ENCODE results near the gene WDR31.
"Not testable (repeated sequence)": the region's sequence is repeated elsewhere in the genome, so short reads cannot be mapped to it uniquely, and the experiment has no call there.

Gene WDR31

DNA sequence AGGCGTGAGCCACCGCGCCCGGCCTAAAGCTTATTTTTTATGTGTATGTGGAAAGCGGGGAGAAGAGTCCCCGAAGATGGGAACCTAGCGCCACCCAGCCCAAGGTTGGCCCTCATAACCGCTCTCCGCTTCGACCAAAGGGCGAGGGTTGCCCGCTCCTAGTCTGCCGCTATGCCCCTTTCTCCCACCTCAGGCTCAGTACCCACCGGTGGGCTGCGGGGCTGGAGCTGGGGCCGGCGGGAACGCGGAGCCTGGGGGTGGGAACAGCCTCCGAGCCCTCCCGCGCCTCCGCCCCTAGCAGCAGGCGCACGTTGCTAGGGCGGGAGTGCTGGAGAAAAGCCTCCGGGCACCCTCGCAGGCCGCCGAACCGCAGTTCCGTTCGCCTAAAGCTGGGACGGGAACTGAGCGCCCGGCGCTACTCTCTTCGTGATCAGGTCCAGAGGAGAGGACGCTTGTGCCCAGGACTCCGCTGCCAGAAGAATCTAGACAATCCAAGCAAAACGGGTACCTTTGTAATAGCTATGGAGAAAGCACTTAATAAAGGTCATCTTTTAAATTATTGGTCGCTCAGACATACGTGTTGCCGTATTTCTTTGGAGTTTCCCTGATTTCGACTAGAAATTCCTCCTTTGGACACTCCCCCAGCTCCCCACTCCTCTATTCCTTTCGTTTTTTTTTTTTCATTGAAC, at the start of gene WDR31:
WDR31 (minus strand) TSS at position 265 of the 689 bp plus-strand sequence. CDS start 8,253 bp downstream, outside the sequence.
- DNase-seq: peak; percentile 95

DNA sequence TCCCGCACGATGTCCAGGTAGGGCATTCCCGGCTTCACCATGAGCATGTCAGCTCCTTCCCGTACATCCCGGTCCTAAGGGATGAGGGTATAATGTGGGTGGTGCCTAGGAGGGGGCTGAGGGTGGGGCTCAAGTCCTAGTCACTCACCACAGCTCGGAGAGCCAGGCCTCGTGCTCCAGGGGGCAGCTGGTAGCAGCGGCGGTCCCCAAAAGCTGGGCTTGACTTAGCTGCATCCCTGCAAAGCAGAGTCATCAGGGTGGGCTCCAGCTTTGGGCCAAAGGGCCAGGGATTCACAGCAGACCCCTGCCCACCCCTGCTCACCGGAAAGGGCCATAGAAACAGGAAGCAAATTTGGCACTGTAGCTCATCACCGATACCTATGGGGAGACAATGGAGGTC, 49.4 kb upstream of the WDR31 start:
- DNase-seq: no peak

DNA sequence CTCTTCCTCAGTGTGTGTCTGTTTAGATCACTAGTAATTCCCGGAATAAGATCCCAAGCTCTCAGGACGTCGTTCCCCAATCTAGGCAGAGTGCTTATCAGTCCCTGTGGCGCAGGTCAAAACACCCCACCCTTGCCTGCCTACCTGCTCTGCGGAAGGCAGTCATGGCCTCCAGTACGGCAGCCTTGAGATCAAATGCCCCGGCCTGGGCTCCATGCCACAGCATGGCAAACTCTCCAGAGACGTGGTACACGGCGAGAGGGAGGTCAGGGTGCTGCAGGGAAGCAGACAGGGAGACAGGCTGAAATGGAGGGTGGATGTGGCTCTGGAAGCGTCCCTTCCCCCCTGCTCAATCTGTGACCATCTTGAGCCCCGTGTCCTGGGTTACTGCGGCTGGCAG, 48.8 kb upstream of the WDR31 start:
- no peak for DNase-seq

DNA sequence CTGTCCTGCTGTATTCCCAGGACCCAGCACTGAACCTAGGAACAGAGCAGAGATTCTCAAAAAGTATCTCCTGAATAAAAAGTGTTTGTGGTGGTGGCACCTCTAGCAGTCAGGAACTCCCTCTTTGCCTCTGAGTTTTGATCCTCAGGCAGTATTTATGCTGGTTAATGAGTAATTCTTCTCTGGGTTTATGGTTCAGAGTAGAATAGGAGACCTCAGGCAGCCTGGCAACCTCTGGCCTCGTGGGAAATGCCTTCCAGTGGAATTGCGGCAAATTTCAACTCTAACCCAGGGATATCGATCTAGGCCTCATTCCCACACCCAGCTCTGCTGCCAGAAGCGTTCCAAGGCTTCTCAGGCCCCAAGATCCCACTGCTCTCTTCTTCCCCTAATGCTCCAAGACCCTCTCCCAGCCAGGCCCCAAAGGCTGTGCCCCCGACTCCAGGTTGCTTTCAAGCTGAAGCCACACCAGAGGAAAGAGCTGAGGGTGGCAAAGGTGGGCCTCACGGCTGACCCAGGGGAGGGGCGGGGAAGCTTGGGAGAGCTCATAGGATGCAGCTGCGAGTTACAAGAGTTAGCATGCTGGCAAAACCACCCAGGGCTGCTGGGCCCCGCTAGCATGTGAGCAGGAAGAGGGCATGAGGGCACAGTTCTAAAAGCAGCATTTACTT, 47.6 kb upstream of the WDR31 start:
- no peak for DNase-seq

DNA sequence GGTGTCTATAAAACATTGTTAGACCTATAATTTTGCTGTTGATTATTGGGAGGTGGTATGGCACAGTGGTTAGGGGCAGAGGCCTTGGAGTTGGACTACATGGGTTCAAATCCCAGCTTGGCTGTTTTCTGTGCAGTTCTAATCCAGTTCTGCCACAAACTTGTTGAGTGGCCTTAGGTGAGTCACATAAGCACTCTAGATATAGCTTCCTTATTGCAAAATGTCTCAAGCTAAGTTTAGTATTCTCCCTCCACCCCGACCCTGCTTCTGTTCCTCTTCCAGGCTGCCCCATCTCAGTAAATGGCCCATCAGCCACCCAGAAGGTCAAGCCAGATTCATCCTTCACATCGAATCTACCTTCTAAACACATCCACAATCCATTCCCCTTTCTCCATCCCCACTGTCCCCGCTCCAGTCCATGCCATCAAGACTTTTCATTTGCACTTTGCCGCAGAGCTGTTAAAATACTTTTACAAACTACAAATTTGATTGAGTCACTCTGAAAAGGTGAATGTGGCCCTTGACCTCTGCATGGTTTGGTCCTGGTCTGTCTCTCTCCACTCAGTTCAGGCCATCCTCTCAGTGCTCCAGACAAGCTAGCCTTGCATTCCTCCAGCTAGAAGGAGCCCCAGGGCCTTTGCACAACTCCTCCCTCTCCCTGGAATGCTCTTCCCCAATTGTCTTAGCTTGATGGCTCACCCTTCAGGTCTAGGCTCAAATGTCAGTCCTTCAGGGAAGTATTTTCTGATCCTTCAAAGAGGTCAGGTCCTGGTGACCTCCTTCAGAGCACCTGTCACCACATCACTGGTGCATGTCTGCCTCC, 46.7 kb upstream of the WDR31 start:
- peak; percentile 67 for DNase-seq

DNA sequence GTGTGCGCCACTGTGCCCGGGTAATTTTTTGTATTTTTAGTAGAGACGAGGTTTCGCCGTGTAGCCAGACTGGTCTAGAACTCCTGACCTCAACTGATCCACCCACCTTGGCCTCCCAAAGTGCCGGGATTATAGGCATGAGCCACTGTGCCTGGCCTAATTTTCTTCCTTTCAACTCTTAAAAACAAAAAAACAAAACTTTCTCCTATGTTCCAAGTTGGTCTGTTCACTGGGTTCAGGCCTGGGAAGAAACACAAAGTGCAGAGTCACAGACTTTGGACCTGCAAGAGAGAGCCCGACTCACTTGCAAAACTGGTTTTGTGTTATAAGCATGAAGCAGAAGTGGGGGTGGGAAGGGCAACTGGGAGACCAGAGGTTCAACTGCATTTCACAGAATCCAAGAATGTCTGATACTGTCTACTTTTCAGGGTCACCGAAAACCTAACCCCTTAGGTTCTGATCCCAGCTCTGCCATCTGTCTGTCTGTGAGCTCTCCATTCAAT, 41.9 kb upstream of the WDR31 start:
- peak; percentile 82 for DNase-seq

DNA sequence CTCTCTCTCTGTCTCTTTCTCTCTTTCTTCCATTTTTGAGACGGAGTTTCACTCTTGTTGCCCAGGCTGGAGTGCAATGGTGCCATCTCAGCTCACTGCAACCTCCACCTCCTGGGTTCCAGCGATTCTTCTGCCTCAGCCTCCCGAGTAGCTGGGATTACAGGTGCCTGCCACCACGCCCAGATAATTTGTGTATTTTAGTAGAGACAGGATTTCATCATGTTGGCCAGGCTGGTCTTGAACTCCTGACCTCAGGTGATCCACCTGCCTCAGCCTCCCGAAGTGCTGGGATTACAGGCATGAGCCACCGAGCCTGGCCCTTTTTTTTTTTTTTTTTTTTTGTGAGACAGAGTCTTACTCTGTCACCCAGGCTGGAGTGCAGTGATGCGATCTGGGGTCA, 41.4 kb upstream of the WDR31 start:
- DNase-seq: not testable (repeated sequence)

DNA sequence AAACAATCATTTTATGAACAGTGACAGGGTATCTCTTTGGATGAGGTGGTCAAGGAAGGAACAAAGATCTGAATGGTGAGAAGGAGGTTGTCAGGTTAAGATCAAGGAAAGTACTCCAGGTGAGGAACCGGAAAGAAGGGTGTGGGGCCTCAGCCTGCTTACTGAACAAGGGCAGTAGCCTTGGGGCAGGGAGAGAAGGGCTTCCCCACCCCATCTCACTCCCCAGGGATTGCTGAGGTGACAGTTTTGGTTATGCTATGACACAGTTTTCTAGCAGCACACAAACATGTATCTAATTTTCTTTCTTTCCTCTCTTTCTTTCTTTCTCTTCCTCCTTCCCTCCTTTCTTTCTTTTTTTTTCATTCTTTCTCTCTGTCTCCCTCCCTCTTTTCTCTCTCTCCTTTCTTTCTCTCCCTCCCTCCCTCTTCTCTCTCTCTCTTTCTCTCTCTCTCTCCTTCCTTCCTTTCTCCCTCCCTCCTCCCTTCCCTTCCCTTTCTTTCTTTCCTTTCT, 40.8 kb upstream of the WDR31 start:
- no peak for DNase-seq

DNA sequence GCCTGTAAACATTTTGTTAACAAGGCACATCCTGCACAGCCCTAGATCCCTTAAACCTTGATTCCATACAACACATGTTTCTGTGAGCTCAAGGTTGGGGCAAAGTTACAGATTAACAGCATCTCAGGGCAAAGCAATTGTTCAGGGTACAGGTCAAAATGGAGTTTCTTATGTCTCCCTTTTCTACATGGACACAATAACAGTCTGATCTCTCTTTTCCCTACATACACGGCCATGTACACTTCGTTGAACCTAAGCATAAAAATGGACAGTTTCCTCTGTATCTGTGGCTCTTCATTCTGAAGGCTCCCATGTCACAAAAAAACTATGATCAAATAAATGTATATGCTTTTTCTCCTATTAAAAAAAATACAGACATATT, 39.7 kb upstream of the WDR31 start:
- DNase-seq: not testable (repeated sequence)

DNA sequence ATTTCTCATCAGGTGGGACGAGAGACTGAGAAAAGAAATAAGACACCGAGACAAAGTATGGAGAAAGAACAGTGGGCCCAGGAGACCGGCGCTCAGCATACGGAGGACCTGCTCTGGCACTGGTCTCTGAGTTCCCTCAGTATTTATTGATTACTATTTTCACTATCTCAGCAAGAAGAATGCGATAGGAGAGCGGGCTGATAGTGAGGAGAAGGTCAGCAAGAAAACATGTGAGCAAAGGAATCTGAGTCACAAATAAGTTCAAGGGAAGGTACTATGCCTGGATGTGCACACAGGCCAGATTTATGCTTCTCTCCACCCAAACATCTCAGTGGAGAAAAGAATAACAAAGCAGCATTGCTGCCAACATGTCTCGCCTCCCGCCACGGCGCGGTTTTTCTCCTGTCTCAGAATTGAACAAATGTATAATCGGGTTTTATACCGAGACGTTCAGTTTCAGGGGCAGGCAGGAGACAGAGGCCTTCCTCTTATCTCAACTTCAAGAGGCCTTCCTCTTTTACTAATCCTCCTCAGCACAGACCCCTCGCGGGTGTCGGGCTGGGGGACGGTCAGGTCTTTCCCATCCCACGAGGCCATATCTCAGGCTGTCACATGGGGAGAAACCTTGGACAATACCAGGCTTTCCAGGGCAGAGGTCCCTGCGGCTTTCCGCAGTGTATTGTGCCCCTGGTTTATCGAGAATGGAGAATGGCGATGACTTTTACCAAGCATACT, 39.2 kb upstream of the WDR31 start:
- DNase-seq: not testable (repeated sequence)

DNA sequence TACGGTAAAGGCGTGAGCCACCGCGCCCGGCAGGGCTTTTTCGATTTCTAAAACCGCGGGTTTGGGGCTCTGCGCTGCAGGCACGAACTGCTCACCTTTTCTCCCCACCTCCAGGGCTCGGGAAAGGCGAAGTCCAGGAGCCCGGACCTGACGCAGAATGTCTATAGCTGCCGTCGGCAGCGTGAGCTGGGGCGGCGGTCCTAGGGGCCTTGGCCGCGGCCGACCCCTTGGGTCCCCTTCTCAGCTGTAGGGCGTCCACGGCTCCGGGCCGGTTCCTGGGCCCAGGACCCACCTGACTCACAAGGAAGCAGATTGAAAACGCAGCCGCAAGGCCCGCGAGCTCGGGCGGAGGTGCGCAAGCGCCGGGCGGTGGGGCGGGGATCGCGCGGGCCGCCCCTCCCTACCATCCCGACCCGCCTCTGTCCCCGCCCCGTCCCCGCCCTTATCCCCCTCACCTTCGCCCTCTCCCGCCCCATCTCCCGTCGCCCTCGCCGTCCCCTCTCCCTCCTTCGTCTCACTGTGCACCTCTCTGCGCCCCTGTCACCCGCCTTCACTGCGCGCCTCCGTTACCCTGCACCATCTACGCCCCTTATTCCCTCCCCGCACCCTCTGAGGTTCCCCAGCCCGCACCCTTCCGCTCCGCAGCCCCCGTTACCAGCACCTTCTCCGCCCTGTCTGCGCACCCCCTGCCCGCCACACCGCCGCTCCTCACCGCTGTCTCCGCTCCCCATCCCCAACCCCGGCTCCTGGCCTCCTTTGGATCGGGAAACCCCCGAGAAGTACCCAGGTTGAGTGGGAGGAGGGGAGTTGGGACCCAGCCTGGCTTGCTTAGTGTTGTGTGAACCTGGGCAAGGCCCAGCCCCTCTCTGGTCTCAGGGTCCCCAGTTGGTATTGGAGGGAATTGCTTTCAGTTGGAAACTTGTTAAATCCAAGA, 36.8 kb upstream of the WDR31 start, which contains the start of gene HDHD3:
HDHD3 (minus strand) TSS at position 353 of the 934 bp plus-strand sequence. CDS start 2,632 bp downstream, outside the sequence.
- DNase-seq: peak; percentile 93

DNA sequence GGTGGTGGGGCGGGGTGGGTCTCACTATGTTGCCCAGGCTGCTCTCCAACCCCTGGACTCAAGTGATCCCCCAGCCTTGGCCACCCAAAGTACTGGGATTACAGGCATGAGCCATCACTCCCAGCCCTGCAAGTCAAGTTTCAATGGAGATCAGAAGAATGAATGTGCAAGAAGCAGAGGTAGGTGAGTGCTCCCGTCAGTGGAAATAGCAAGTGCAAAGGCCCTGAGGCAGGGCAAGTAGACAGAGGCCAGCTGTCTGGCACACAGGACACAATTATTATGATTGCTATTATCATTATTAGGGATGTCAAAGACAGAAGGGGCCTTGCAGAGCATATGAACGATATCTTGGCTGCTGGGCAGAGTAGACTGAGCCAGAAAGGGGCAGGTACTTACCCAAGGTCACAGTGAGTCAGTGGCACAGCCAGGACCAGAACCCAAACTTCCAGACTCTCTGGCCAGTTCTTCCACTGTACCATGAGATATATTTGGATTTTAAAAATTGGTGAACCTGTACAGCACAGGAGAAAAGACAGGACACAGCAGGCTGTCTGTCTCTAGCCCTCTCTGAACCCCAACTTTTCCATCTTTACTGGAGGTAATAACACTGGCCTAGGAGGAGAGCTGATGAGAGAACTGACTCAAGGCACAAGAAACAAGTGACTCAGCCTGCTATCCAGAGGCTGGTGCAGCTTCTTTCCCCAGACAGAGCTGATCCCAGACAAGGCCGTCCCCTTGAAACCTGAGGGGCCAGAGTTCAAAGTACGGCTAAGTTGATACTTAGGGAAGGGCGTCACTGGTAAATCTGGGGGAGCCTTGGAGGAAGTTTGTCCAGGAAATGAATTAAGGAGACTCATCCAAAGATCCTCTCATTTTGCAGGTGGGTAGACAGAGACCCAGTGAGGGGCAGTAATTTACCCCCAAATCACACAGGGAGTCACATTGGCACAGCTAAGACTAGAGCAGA, 35.3 kb upstream of the WDR31 start:
- no peak for DNase-seq

DNA sequence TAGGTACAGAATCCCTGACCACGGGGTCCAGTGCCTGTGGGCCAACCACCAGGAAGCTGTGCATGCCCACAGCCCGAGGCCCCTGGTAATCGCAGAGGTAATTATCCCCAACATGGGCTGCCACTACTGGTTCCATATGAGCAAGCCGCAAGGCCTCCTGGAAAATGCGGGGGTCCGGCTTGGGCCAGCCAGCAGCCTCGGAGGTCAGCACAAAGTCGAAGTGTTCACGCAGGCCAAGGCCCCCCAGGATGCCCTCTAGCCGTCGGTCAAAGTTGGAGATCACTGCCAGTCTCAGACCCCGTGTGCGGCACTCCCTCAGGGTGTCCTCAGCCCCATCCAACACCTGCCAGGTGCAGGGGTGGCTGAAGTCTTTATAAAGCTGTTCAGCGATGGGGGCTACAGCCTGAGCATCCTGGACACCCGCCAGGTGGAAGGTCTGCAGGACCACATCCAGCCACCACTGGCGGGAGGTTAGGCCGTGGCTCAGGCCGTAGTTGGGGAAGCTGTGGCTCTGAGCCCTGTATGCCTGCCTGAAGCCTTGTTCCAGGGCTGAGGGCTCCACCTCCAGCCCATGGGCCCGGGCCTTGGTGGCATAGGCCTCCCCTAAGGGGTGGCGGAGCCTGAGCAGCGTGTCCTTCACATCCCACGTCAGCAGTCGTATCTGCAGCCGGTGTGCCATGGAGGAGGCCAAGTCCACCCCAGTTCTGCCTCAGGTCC, 33.8 kb upstream of the WDR31 start:
- no peak for DNase-seq

DNA sequence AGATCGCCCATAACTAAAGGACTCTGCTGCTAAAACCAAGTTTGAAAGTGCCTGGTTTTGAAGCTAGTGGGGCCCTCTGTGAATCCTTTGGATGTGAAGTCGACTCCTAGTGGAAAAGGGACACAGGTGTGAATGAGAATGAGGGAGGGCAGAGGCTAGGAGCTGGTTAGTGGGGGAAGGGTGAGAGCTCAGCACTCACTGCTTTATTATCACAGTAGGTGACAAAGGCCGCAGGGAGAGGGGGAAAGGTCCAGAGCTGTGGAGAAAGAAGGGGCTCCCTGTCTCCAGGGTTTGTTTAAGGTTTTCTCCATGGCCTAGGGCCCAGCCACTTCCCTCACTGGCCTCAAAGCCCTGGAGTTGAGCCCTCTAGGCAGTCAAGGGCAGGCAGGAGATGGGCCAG, 33.2 kb upstream of the WDR31 start:
- DNase-seq: no peak

DNA sequence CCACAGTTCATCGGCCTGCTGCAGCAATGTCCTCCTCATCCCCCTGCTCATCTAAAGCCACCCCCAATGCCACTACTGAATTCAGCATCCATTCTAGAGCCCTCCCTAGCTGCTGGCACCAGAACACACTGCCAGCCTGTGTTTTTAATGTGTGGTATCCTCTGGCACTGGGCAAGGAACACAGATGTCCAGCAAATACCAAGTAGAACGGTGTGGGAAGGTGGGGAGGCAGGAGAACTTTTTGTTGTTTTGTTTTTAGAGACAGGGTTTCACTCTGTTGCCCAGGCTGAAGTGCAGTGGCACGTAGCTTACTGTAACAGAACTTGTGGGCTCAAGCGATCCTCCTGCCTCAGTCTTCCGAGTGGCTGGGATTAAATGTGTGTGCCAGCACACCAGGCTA, 32.0 kb upstream of the WDR31 start:
- DNase-seq: no peak

DNA sequence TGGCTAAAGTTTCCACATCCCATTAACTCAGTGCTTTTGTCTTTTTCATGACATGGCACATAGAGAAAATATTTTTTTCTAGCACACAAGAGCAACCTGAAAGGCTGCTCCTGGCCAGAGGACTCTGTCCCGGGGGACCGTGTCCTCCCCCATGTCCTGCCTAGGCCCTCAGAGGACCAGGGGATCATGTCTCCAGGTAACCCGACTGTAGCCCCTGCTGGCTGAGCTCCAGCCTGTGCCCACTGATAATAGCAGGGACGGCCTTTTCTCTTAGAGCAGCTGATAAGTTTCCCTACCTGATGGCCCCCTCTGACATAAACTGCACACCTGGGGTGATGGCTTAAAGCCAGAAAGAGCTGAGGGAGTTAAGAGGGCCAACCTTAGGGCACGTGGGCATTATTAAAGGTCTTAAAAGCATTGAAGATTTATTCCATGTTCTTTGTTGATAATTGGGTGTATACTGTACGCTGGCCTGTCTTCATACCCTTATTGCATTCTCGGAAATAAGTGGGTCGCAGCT, 30.8 kb upstream of the WDR31 start:
- no peak for DNase-seq

DNA sequence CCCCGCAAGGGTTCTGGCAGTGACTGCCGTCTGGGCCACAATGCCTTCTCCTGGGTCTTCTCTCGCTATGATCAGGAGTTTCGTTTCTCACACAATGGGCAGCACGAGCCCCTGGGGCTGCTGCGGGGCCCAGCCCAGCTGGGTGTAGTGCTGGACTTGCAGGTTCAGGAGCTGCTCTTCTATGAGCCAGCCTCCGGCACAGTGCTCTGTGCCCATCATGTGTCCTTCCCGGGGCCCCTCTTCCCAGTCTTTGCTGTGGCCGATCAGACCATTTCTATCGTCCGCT, 29.7 kb upstream of the WDR31 start:
- no peak for DNase-seq

DNA sequence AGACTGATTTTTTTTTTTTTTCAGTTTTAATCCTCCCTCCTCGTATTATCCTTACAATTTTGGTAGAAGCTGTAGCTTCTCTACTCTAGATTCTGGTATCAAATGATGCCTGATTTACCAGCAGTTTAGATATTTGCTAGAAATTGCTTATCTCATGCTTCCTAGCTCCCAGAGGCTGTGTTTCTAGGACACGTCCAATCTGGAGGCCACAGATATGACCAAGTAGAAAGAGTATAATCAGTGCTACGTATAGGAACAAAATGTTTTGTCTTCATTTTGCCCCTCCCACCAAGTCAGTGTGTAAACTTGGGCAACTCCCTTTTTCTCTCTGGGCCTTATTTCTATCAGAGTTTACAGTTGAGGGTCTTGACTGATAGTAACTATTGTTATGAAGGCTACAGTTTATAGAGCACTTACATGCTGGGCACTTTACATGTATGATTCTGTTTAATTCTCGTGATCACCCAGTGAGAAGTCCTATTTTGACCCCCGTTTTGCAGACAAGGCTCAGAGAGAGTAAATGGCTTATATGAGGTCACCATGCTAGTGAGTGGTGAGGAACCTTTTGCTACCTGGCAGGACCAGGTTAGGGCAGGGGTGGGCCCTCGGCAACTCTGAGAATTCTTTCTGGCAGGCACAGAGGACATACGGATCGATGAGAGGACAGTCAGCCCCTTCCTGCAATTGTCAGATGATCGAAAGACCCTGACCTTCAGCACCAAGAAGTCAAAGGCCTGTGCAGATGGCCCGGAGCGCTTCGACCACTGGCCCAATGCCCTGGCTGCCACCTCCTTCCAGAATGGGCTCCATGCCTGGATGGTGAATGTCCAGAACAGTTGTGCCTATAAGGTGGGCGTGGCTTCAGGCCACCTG, 29.1 kb upstream of the WDR31 start:
- no peak for DNase-seq
